Head of caudate nucleus (tissue), 42 donors: Measurements from ENCODE around the gene MUC16.

Experiments used
- DNase-seq, 42 donors: peaks; one replicate each; pipeline versions ENCODE4 v3.0.0 to v3.0.0-alpha.2; 2020 to 2021; ENCODE audit warnings: mixed read lengths in 7 of 42
- intact Hi-C: fragments of 100-400 bp; cut with DNase I; formaldehyde crosslinking; loops from one replicate; pipeline ENCODE4 v1.15.0; 2022

MUC16 gene

DNA sequence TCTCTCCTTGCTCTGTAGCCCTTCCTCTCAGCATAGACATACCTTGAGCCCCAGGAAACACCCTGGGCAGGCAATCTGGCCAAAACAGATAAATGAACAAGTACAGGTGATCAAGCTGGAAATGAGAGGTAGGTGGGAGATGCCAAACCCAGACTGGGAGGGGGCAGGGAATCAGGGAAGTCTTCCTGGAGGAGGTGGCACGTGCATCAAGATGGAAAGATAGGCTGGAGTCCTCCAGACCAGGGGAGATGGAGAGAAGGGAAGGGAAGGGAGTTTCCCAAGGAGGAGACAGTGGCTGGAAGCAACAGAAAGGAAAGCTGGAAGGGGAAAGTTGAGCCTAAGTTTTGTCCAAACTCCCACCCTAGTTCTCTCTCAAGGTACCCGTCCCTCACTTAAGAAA lies 1.7 kb upstream of the MUC16 start:
- no peak for DNase-seq
- intact Hi-C loops, result no loop called here

DNA sequence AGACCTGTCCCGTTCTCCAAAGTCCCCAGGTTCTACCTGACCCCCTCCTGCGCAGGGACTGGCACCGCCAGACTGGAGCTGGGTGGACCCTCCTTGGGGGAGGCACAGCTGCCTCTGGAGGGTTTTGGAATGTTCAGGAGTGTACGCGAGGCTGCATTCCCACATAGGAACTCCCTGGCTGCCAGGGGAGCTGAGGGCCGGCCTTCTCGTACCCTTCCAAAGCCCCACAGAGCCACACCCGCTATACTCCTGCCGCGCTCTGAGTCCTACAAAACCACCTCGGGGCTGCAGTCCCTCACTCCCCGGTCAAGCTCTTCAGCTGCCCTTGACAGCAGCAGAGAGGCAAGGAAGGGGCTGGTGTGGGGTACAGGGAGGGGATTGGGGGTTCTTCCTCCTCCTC lies 484 bp upstream of the MUC16 start:
- no peak for DNase-seq
- intact Hi-C loops, result no loop called here

DNA sequence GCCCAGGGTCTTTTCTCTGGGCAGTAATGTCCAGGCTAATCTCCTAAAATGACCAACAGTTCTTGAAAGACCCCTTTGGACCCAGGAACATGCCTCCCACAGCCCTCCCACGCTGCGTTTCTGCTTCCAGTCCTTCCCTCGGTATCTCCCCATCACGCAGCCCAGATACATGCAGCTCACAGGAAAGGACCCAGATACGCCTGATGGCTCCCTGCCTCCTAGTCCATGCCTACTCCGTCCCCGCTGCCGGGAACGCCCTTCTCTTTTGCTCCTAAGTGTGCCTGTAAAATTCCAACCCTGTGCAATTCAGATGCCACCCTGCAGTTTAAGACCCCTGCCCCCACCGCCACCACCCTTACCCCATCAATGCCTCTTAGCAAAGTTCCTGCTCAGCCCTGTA lies 778 bp downstream of the MUC16 start:
- no peak for DNase-seq
- intact Hi-C loops, result no loop called here

DNA sequence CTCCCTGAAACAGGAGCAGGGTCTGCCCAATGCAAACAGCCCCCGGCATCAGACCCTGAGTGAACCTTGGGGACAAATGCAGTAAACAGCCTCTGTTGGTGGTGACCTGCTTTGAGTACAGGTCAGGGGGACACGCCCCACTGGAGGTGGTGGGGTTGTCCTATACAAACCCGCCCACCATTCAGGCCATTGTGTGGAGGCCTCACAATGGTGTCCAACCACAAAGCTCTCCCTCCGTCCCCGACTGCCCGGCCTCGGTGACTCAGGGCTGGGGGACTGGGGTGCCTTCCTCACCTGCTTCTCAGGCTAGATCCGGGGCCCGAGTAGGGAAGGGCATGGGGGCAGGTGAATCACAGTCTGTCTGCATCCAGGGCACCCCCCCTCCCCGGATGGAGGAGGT lies 1.5 kb downstream of the MUC16 start:
- intact Hi-C loops, result no loop called here

DNA sequence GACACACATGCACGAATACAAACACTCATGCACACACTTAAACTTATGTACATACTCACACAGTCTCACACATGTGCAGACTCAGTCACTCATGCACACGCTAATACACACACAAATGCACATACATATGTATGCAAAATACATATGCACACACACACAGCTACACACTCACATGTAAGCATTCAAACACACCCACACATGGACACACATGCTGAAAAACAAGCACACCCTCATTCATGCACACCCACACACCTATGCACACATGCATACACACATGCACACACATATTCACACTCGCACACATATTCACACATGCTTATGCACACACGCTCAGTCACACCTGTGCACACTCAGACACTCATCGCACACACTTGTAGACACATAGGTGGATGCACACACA lies 9.3 kb downstream of the MUC16 start:
- intact Hi-C loops, result no loop called here

More for the DNA sequence above, 1.5 kb downstream of the MUC16 start:
- DNase-seq, result no peak

DNA sequence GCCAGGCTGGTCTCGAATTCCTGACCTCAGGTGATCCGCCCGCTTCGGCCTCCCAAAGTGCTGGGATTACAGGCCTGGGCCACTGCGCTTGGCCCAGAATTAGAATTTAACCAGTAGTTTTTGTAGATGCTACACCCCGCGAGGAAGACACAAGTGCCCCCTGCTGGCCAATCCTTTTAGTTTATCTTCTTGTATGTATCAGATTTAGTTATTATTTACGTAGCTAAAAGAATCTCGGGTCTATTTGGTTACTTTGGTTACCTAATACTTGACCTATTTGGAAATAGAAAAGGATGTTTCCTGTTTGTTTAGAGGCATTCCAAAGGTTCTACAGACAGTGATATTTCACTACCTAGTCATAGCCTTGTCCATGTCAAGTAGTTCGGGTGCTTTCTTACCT lies 22.0 kb downstream of the MUC16 start:
- no peak for DNase-seq
- intact Hi-C loops, result no loop called here

More for the DNA sequence above, 9.3 kb downstream of the MUC16 start:
- no peak for DNase-seq

DNA sequence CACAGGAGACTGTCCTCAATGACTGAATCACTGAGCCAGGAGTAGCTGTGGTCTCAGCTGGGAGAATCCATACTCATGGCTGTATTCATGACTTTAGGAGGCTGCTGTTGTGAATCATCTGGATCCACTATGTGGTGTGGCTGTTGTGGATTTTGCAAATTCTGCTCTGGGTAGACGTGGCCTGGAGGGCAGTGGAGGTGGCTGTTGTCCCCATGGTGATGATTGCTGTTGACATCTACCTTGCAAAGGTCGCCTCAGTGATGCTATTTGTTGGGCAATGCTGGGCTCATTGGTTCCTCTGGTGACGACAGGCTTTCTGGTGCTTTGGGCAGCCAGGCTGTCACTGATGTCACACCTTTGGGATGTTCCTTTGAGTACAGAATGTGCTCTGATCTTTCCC lies 23.9 kb downstream of the MUC16 start:
- intact Hi-C loops, result no loop called here
- DNase-seq, result no peak

DNA sequence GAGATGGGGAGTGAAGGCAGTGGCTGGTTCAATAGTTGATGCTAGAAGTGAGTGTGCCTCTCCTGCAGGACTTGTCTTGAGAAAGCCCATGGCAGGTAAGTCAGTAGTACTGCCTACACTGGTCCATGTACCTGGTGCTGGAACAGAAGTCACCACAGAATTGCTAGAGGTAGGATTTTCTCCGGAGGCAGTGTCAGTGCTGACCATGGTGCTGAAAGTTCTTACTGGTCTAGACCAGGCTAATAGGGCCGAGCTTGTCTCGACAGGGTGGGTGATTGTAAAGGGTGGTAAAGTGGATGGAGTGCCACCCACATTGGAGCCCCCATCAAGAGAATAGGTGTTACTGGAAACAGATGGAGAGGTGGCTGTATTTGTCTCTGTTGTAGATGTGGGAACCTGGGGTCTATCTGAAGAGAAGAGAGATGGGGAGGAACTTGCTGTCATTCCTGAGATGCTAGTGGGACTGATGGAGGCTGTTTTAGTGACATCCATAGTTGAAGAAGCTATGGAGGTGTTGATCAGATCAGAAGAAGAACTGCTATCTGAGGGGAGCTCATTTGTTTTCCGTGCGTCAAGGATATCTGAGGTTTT lies 36.6 kb downstream of the MUC16 start:
- DNase-seq, result no peak
- intact Hi-C loops, result no loop called here

DNA sequence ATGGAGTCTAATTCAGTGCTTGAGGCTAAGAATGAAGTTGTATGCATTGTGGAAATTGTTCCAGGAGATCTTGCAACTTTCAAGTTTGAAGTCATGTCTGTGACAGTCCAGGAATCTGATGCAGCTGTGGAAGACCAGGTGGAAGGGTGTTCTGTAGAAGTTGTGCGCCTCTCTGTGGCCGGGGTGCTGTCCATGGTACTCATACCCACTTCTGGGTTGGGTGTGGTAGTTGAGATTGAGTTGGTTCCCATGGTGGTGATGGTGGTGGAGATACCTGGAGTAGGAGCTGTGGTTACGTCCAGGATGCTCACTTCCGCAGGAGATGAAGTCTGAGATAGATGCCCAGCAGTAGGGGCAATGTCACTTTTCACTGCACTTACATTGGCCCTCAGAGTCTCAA lies 44.3 kb downstream of the MUC16 start:
- intact Hi-C loops, result no loop called here

More for the DNA sequence above, 44.3 kb downstream of the MUC16 start:
- DNase-seq, result no peak
